ENCODE data around the gene SEC24B. TPM values are rescaled to one million over a fixed set of nuclear protein-coding genes. Genes with fewer than 3 reads are reported as not detected.
"Not testable (repeated sequence)": the region's sequence is repeated elsewhere in the genome, so short reads cannot be mapped to it uniquely, and the experiment has no call there.

The SEC24B gene
- total RNA-seq, 2 donors from 2014 or later = 42.5 to 48.6 TPM

DNA sequence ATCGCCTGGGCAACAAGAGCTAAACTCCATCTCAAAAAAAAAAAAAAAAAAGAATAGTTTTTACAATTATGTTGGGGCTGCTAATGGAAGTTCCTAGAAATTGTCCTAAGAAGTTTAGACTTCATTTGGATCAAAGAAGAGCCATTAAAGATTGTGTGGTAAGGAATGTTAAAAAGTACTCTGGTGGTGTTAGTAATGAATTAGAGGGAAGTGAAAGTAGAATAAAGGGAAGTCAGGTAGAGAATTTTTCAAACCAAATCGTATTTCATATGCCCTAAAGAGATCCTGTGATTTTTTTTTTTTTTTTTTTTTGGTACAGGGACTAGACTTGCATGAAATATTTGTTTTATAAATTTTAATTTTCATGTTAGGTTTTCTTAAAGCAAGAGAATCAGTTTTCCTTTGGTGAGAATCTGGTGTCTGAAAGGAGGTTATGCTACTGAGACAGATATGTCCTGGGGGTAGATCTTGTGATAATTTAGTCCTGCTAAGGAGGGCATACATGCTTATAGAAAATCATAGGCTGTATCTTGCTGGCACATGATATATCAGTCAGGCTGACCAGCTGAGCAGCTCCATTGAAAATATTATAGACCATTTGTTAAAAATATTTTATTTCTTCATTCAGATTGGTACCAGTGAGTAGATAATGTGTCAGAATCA, 10.7 kb downstream of the SEC24B start:
- no peak overlapping the region for H3K4me3 ChIP-seq (ENCODE audit: low read length)
- TF ChIP-seq, protein P1, sequence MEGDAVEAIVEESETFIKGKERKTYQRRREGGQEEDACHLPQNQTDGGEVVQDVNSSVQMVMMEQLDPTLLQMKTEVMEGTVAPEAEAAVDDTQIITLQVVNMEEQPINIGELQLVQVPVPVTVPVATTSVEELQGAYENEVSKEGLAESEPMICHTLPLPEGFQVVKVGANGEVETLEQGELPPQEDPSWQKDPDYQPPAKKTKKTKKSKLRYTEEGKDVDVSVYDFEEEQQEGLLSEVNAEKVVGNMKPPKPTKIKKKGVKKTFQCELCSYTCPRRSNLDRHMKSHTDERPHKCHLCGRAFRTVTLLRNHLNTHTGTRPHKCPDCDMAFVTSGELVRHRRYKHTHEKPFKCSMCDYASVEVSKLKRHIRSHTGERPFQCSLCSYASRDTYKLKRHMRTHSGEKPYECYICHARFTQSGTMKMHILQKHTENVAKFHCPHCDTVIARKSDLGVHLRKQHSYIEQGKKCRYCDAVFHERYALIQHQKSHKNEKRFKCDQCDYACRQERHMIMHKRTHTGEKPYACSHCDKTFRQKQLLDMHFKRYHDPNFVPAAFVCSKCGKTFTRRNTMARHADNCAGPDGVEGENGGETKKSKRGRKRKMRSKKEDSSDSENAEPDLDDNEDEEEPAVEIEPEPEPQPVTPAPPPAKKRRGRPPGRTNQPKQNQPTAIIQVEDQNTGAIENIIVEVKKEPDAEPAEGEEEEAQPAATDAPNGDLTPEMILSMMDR (conservative IDR thresholded peaks at IDR 0.05) = no peak
- peaks cover 36% of the 10 kb centered on the region for H3K36me3 ChIP-seq (ENCODE audit: control insufficient read depth, insufficient read depth, low read length)
- no peak overlapping the region for H3K4me3 Mint-ChIP-seq
- peaks cover 10% of the 10 kb centered on the region for H3K9me3 Mint-ChIP-seq
- no peak overlapping the region for H3K27ac ChIP-seq (ENCODE audit: low read depth, low read length)
- H3K9me3 ChIP-seq (ENCODE audit: control insufficient read depth, low read length) = peaks cover 18% of the 10 kb centered on the region
- no peak for DNase-seq
- peak overlapping the region; percentile 12 for H3K27ac Mint-ChIP-seq
- peaks cover 19% of the 10 kb centered on the region for H3K4me1 Mint-ChIP-seq
- no peaks in the 10 kb centered on the region for H3K27me3 ChIP-seq (ENCODE audit: control insufficient read depth, insufficient read depth, low read length, poor library complexity, severe bottlenecking)
- WGBS, 2 experiments (ENCODE audit: insufficient coverage in 1 of 2, insufficient read length in 1 of 2) = 83 to 100% methylated on average over 1 to 2 of the region's 2 CpGs
- peaks cover 42% of the 10 kb centered on the region for H3K36me3 Mint-ChIP-seq (ENCODE audit: low read depth)
- H3K27me3 Mint-ChIP-seq (ENCODE audit: insufficient read depth) = no peaks in the 10 kb centered on the region
- H3K4me1 ChIP-seq (ENCODE audit: control insufficient read depth, insufficient read depth, low read length) = no peaks in the 10 kb centered on the region
- no peak overlapping the region for H3K9ac ChIP-seq (ENCODE audit: extremely low read depth, low read length, poor library complexity, severe bottlenecking)

DNA sequence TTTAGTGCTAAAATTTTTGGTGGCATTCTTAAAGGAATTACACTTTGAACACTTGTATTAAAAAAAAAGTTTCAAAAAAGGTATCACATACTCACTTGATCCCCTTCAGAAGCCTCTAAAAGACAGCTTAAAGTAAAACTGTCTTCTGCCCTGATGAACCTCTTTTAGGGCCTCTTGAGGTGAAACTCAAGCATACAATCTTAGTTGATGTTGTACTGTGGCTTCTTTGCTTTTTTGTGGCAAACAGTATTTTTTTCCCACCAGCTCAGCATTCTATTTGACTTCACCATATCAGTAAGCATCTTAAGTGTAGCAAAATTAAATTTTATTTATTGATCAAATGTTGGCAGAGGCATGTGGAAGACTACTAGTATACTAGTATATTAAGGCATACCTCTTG, 13.7 kb downstream of the SEC24B start:
- H3K9me3 Mint-ChIP-seq = peaks cover 12% of the 10 kb centered on the region
- H3K9me3 ChIP-seq (ENCODE audit: control insufficient read depth, low read length) = peaks cover 31% of the 10 kb centered on the region
- no peaks in the 10 kb centered on the region for H3K27me3 Mint-ChIP-seq (ENCODE audit: insufficient read depth)
- H3K27ac Mint-ChIP-seq = no peak overlapping the region
- no peaks in the 10 kb centered on the region for H3K27me3 ChIP-seq (ENCODE audit: control insufficient read depth, insufficient read depth, low read length, poor library complexity, severe bottlenecking)
- TF ChIP-seq, protein P1 (conservative IDR thresholded peaks at IDR 0.05) = no peak
- no peak overlapping the region for H3K4me3 Mint-ChIP-seq
- no peak for DNase-seq
- no peak overlapping the region for H3K9ac ChIP-seq (ENCODE audit: extremely low read depth, low read length, poor library complexity, severe bottlenecking)
- H3K4me1 ChIP-seq (ENCODE audit: control insufficient read depth, insufficient read depth, low read length) = no peaks in the 10 kb centered on the region
- H3K4me3 ChIP-seq (ENCODE audit: low read length) = no peak overlapping the region
- H3K36me3 ChIP-seq (ENCODE audit: control insufficient read depth, insufficient read depth, low read length) = peaks cover 57% of the 10 kb centered on the region
- H3K36me3 Mint-ChIP-seq (ENCODE audit: low read depth) = peaks cover 67% of the 10 kb centered on the region
- H3K4me1 Mint-ChIP-seq = peaks cover 3% of the 10 kb centered on the region
- H3K27ac ChIP-seq (ENCODE audit: low read depth, low read length) = no peak overlapping the region

DNA sequence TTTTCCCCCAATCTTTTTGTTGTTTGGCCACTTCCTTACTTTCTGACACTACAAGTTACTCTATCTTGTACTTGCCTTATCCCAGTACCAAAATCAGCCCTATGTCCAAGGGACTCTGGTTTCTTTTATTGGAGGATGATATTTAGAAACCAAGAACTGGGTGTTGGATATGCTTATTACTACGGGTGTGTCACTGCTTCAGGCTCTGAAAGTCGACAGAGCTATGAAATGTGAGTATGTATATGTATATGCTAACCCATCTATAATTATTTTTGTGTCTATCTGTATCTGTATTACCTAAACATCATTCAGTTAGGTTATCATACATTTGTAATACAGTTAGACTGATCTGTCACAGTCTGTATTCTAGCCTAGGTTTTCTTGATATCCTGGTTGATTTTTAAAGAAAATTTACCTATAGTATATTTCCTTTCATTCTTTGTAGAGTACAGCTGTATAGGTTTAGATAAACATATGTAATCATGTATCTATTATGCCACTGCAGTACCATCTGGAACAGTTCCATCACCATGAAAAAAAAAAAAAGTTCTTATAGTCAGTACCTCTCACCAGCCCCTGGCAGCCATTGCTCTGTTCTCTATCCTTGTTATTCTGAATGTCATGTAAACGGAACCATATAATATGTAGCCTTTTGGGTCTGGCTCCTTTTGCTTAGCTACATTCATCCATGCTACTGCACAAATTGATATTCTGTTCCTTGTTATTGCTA, 18.1 kb downstream of the SEC24B start:
- Histone ChIP-seq H3K9me3 (ENCODE audit: control insufficient read depth, low read length) (peaks cover 22% of the 10 kb centered on the region), H3K36me3 (ENCODE audit: control insufficient read depth, insufficient read depth, low read length) (peaks cover 70% of the 10 kb centered on the region), H3K27ac (ENCODE audit: low read depth, low read length) (no peak overlapping the region), H3K4me1 (ENCODE audit: control insufficient read depth, insufficient read depth, low read length) (no peaks in the 10 kb centered on the region), H3K27me3 (ENCODE audit: control insufficient read depth, insufficient read depth, low read length, poor library complexity, severe bottlenecking) (no peaks in the 10 kb centered on the region), H3K4me3 (ENCODE audit: low read length) (peak overlapping the region; percentile 24), H3K9ac (ENCODE audit: extremely low read depth, low read length, poor library complexity, severe bottlenecking) (no peak overlapping the region)
- no peak overlapping the region for H3K27ac Mint-ChIP-seq
- TF ChIP-seq, protein P1 (conservative IDR thresholded peaks at IDR 0.05) = no peak
- H3K4me1 Mint-ChIP-seq = no peaks in the 10 kb centered on the region
- H3K27me3 Mint-ChIP-seq (ENCODE audit: insufficient read depth) = no peaks in the 10 kb centered on the region
- 80 to 100% methylated on average over 1 to 3 of the region's 3 CpGs for WGBS, 2 experiments (ENCODE audit: insufficient coverage in 1 of 2, insufficient read length in 1 of 2)
- H3K9me3 Mint-ChIP-seq = peaks cover 18% of the 10 kb centered on the region
- H3K4me3 Mint-ChIP-seq = no peak overlapping the region
- peaks cover 86% of the 10 kb centered on the region for H3K36me3 Mint-ChIP-seq (ENCODE audit: low read depth)
- DNase-seq = no peak

DNA sequence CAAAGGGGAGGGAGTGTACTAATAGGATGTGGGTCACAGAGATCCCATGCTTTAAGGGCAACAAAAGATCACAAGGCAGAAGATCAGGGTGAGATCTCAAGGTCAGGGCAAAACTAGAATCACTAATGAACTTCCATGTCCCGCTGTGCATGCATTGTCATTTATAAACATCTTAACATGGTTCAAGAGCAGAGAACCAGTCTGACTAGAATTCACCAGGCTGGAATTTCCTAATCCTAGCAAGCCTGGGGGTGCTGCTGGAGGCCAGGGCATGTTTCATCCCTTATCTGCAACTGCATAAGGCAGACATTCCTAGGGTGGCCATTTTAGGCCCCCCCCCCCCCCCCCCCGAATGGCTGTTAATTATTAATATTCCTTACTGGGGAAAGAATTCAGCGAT, 19.5 kb downstream of the SEC24B start:
- not testable (repeated sequence) for DNase-seq; H3K27ac Mint-ChIP-seq; H3K27ac ChIP-seq (ENCODE audit: low read depth, low read length); H3K27me3 ChIP-seq (ENCODE audit: control insufficient read depth, insufficient read depth, low read length, poor library complexity, severe bottlenecking); H3K4me3 ChIP-seq (ENCODE audit: low read length); H3K9ac ChIP-seq (ENCODE audit: extremely low read depth, low read length, poor library complexity, severe bottlenecking); H3K4me3 Mint-ChIP-seq; H3K27me3 Mint-ChIP-seq (ENCODE audit: insufficient read depth); H3K4me1 ChIP-seq (ENCODE audit: control insufficient read depth, insufficient read depth, low read length); H3K4me1 Mint-ChIP-seq
- 92 to 100% methylated on average over 1 to 3 of the region's 3 CpGs for WGBS, 2 experiments (ENCODE audit: insufficient coverage in 1 of 2, insufficient read length in 1 of 2)
- Mint-ChIP-seq H3K36me3 (ENCODE audit: low read depth) (peaks cover 84% of the 10 kb centered on the region), H3K9me3 (peaks cover 18% of the 10 kb centered on the region)
- peaks cover 56% of the 10 kb centered on the region for H3K36me3 ChIP-seq (ENCODE audit: control insufficient read depth, insufficient read depth, low read length)
- peaks cover 25% of the 10 kb centered on the region for H3K9me3 ChIP-seq (ENCODE audit: control insufficient read depth, low read length)

Measured in endodermal cell (in vitro differentiated cells).